IMR-90 (cell line): Measurements from ENCODE around the gene EVA1C.

ENCODE experiments used
- POLR2A ChIP-seq: IDR thresholded peaks from 2 replicates; pipeline ENCODE4 v1.6.1; 2012; ENCODE audit warnings: mild to moderate bottlenecking, low read depth, low read length
- TF ChIP-seq, protein P1 (sequence below): conservative IDR thresholded peaks from 2 replicates; pipeline ENCODE4 v1.5.1; 2012; ENCODE audit warnings: mild to moderate bottlenecking, low read depth, low read length, improper control_type of control experiment

DNA sequence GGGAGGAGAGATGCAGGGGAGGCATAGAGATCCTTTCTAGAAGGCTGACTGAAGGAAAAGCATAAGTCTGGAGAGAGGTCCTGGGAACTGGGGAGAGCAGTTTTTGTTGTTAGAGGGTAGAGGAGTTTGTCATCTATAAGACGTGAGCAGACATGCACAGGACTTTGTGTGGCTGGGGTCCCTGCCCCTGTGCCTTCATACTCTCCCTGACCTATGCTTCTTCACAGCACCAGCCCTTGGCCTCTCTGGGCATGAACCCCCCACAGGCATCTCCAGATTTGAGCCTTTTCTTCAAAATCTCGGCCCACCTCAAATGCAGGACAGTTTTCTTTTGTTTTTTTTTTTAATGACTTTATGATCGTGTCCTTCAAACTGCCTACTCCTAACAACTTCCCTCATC is 79.9 kb downstream of the EVA1C start:
- no peak for TF ChIP-seq POLR2A
- TF ChIP-seq, protein P1, sequence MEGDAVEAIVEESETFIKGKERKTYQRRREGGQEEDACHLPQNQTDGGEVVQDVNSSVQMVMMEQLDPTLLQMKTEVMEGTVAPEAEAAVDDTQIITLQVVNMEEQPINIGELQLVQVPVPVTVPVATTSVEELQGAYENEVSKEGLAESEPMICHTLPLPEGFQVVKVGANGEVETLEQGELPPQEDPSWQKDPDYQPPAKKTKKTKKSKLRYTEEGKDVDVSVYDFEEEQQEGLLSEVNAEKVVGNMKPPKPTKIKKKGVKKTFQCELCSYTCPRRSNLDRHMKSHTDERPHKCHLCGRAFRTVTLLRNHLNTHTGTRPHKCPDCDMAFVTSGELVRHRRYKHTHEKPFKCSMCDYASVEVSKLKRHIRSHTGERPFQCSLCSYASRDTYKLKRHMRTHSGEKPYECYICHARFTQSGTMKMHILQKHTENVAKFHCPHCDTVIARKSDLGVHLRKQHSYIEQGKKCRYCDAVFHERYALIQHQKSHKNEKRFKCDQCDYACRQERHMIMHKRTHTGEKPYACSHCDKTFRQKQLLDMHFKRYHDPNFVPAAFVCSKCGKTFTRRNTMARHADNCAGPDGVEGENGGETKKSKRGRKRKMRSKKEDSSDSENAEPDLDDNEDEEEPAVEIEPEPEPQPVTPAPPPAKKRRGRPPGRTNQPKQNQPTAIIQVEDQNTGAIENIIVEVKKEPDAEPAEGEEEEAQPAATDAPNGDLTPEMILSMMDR, result no peak
